Suprapubic skin (tissue), 4 donors: ENCODE data around the gene CRHBP.
"Not testable (repeated sequence)": the region's sequence is repeated elsewhere in the genome, so short reads cannot be mapped to it uniquely, and the experiment has no call there.

Source experiments
- EP300 ChIP-seq: sonication (generic); formaldehyde crosslinking; IDR thresholded peaks from one replicate; pipeline ENCODE4 v1.6.1; 2017; ENCODE audit warnings: antibody characterized with exemption
- POLR2A ChIP-seq, 2 donors: fragments of 450-650 bp; IDR thresholded peaks; one replicate each; pipeline ENCODE4 v1.6.1; 2017; ENCODE audit warnings: antibody characterized with exemption in 2 of 2, mild to moderate bottlenecking in 2 of 2, moderate library complexity in 2 of 2
- POLR2AphosphoS5 ChIP-seq, 3 donors: sonication (generic); formaldehyde crosslinking; IDR thresholded peaks; one replicate each; pipeline ENCODE4 v1.6.1; 2017; ENCODE audit warnings: antibody characterized with exemption in 3 of 3
- TF ChIP-seq, protein P1 (sequence below), 2 donors: fragments of 200-600 bp in 1 of 2; fragments of 450-650 bp in 1 of 2; sonication (generic) in 1 of 2; IDR thresholded peaks; one replicate each; pipeline ENCODE4 v1.5.1; 2016 to 2019; ENCODE audit warnings: antibody characterized with exemption in 2 of 2, mild to moderate bottlenecking in 1 of 2, moderate library complexity in 1 of 2

GRCh38 chr5:76993436-76993835, 40.6 kb downstream of the CRHBP start:
- TF ChIP-seq, protein P1, sequence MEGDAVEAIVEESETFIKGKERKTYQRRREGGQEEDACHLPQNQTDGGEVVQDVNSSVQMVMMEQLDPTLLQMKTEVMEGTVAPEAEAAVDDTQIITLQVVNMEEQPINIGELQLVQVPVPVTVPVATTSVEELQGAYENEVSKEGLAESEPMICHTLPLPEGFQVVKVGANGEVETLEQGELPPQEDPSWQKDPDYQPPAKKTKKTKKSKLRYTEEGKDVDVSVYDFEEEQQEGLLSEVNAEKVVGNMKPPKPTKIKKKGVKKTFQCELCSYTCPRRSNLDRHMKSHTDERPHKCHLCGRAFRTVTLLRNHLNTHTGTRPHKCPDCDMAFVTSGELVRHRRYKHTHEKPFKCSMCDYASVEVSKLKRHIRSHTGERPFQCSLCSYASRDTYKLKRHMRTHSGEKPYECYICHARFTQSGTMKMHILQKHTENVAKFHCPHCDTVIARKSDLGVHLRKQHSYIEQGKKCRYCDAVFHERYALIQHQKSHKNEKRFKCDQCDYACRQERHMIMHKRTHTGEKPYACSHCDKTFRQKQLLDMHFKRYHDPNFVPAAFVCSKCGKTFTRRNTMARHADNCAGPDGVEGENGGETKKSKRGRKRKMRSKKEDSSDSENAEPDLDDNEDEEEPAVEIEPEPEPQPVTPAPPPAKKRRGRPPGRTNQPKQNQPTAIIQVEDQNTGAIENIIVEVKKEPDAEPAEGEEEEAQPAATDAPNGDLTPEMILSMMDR (IDR thresholded peaks at IDR 0.05): not testable (repeated sequence)
- not testable (repeated sequence) for TF ChIP-seq EP300; POLR2A (IDR thresholded peaks at IDR 0.05); POLR2AphosphoS5 (IDR thresholded peaks at IDR 0.05)
